Left lung (tissue), 10 donors: ENCODE measurements around the gene ELAVL2. TPM values are rescaled to one million over a fixed set of nuclear protein-coding genes. Genes with fewer than 3 reads are reported as not detected.

Source experiments
- ATAC-seq: fragments of 200-7000 bp; cut with Tn5 transposase; one replicate; pipeline ENCODE4 v1.9.1; 2020; ENCODE audit warnings: moderate library complexity
- DNase-seq, 4 donors: peaks; one replicate each; pipeline ENCODE4 v3.0.0-alpha.2; 2013 to 2020
- H3K27ac ChIP-seq, 2 donors: fragments of 200-600 bp; sonication (generic) in 1 of 2; one replicate each; pipeline versions ENCODE4 v1.5.0 to v1.8.0; 2020 to 2021
- H3K27me3 ChIP-seq, 2 donors: fragments of 200-600 bp; sonication (generic) in 1 of 2; one replicate each; pipeline versions ENCODE4 v1.5.0 to v1.8.0; 2020 to 2021
- H3K36me3 ChIP-seq, 2 donors: fragments of 200-600 bp; sonication (generic) in 1 of 2; one replicate each; pipeline versions ENCODE4 v1.5.0 to v1.8.0; 2020 to 2021
- H3K4me1 ChIP-seq, 2 donors: fragments of 200-600 bp; one replicate each; pipeline ENCODE4 v1.8.0; 2021
- H3K4me3 ChIP-seq, 2 donors: fragments of 200-600 bp; sonication (generic) in 1 of 2; one replicate each; pipeline versions ENCODE4 v1.5.0 to v1.8.0; 2020 to 2021; ENCODE audit warnings: mild to moderate bottlenecking in 1 of 2
- H3K9me3 ChIP-seq, 2 donors: fragments of 200-600 bp; sonication (generic) in 1 of 2; one replicate each; pipeline versions ENCODE4 v1.5.0 to v1.8.0; 2020 to 2021
- intact Hi-C, 2 donors: fragments of 100-400 bp; cut with DNase I; formaldehyde crosslinking; loops; one replicate each; pipeline versions ENCODE4 v1.11.2 to v1.14.2; 2022
- polyA plus RNA-seq, 6 donors: library from polyadenylated mRNA; unstranded; fragments of 120-200 nt; gene quantifications; one replicate each; pipeline ENCODE4 v1.2.1, GENCODE V29; 2013; ENCODE audit not compliant: insufficient read length in 6 of 6
- total RNA-seq, 2 donors: library from RNA; stranded (reverse); fragmentation: NEBNext Ultra II Directional; extraction: Animal tissue kit (Norgen Biotek cat#: 25700); gene quantifications; one replicate each; pipeline ENCODE4 v1.2.1, GENCODE V29; 2021
- TF ChIP-seq, protein P1 (sequence below), 2 donors: fragments of 200-600 bp; sonication (generic) in 1 of 2; IDR thresholded peaks; one replicate each; pipeline versions ENCODE4 v1.5.0 to v1.8.0; 2021; ENCODE audit warnings: antibody characterized with exemption in 2 of 2
- donor health status: DM: no; HTN: yes; CAD: no.
- donor health status: DM: no; HTN: no; CAD: no.

ELAVL2 gene
- total and polyA plus RNA-seq, 8 donors, result 0.35 to 4.5 (median 2.3) TPM; not detected in 1

DNA sequence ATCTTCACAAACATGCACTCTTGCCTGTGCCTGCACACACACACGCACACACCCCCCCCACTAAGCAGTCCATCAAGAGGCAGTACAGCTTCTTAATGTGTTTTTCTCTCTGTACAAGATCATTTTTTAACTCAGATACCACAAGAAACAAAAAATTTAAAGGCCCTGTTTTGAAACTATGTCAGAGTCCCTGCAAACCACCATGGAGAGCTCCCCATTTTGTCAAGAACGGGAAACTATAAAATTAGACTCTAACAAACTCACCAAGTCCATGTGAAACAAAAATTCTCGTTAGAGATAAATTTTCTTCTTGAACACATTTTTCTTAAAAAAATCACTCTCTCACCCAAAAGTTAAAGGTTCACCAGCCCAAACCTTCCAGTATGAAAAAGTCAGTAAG lies 86.3 kb downstream of the ELAVL2 start:
- ATAC-seq (no peak), DNase-seq (no peak)
- TF ChIP-seq, protein P1, sequence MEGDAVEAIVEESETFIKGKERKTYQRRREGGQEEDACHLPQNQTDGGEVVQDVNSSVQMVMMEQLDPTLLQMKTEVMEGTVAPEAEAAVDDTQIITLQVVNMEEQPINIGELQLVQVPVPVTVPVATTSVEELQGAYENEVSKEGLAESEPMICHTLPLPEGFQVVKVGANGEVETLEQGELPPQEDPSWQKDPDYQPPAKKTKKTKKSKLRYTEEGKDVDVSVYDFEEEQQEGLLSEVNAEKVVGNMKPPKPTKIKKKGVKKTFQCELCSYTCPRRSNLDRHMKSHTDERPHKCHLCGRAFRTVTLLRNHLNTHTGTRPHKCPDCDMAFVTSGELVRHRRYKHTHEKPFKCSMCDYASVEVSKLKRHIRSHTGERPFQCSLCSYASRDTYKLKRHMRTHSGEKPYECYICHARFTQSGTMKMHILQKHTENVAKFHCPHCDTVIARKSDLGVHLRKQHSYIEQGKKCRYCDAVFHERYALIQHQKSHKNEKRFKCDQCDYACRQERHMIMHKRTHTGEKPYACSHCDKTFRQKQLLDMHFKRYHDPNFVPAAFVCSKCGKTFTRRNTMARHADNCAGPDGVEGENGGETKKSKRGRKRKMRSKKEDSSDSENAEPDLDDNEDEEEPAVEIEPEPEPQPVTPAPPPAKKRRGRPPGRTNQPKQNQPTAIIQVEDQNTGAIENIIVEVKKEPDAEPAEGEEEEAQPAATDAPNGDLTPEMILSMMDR (IDR thresholded peaks at IDR 0.05), result no peak
- intact Hi-C loops, result no loop called here
- Histone ChIP-seq H3K4me3 (no peak overlapping the region), H3K27me3 (no peaks in the 10 kb centered on the region), H3K27ac (no peak overlapping the region), H3K9me3 (no peaks in the 10 kb centered on the region), H3K4me1 (no peaks in the 10 kb centered on the region), H3K36me3 (no peaks in the 10 kb centered on the region)

DNA sequence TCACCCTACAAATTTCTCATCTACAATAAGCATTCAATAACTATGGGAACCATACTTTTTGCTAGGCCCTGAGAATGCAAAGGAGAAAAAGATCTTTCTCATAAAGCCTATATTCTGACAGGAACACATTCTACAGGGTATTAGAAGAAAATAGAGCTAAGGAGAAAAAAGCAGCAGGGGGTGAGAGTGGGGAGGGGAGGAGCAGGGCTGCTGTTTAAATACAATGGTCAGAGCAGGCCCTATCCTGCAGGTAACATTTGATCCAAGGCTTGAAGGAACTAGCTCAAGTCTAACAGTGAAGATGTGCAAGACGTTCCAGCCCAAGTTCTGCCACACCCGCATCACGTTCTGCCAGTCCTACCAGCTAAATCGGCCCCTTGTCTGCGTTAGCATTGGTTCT lies 89.7 kb downstream of the ELAVL2 start:
- intact Hi-C loops, result no loop called here
- Histone ChIP-seq H3K27me3 (no peaks in the 10 kb centered on the region), H3K4me3 (no peak overlapping the region), H3K9me3 (no peaks in the 10 kb centered on the region), H3K27ac (no peak overlapping the region), H3K36me3 (no peaks in the 10 kb centered on the region), H3K4me1 (no peaks in the 10 kb centered on the region)
- TF ChIP-seq, protein P1 (IDR thresholded peaks at IDR 0.05), result no peak
- ATAC-seq, result no peak
- no peak for DNase-seq

DNA sequence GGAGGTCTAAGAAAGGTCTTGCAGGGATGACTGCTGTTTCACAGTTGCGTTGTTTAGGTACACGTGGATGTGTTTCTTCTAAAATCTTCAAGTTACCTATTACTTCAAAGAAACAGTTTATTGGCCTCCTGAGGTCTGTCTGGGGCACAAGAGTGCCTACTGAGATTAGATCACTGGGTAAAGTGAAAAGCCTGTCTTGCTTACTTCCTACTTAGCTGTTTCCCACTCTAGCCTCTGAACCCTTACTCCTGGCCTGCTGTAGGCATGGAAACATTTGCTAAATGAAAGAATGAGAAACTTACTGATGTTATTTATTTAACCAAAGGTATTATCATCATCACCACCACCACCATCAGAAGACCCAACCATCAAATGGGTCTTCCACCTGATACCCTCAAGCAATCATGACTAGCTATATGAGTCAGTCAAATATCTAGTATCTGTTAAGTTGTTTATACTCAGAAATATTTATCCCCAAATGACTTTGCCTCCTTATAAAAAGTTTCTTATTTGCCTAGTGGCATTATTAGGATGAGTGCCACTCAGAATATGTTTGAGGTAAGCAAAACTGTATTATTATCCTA lies 92.5 kb downstream of the ELAVL2 start:
- no peaks in the 10 kb centered on the region for H3K9me3 ChIP-seq
- ATAC-seq (no peak), DNase-seq (no peak)
- TF ChIP-seq, protein P1 (IDR thresholded peaks at IDR 0.05), result no peak
- no peaks in the 10 kb centered on the region for H3K4me1 ChIP-seq
- no peaks in the 10 kb centered on the region for H3K36me3 ChIP-seq
- no peak overlapping the region for H3K4me3 ChIP-seq
- H3K27me3 ChIP-seq, result no peaks in the 10 kb centered on the region
- intact Hi-C loops, result no loop called here
- H3K27ac ChIP-seq, result no peak overlapping the region

GRCh38 chr9:23731353-23731752 lies 94.7 kb downstream of the ELAVL2 start:
- ATAC-seq (no peak), DNase-seq (no peak)
- intact Hi-C loops, result no loop called here
- H3K9me3 ChIP-seq, result no peaks in the 10 kb centered on the region
- no peak overlapping the region for H3K27ac ChIP-seq
- no peaks in the 10 kb centered on the region for H3K27me3 ChIP-seq
- no peaks in the 10 kb centered on the region for H3K4me1 ChIP-seq
- no peak overlapping the region for H3K4me3 ChIP-seq
- TF ChIP-seq, protein P1 (IDR thresholded peaks at IDR 0.05), result no peak
- no peaks in the 10 kb centered on the region for H3K36me3 ChIP-seq

DNA sequence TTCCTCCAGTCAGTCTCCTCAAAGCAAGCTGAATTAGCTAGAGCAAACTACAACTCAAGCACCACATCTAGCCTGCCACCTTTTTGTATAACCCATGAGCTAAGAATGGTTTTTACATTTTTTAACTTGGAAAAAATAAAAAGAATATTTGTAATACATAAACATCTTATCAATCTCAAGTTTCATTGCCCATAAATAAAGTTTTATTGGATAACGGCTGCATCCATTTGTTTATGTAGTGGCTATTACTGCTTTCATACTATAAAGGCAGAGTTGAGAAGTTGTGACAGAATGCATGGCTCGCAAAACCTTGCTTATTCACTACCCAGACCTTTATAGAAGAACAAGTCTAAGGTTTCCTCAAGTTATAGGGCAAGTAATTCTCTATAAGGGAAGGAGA lies 95.7 kb downstream of the ELAVL2 start:
- no peaks in the 10 kb centered on the region for H3K27me3 ChIP-seq
- ATAC-seq (no peak), DNase-seq (no peak)
- H3K4me1 ChIP-seq, result no peaks in the 10 kb centered on the region
- no peak overlapping the region for H3K27ac ChIP-seq
- H3K9me3 ChIP-seq, result no peaks in the 10 kb centered on the region
- H3K4me3 ChIP-seq, result no peak overlapping the region
- intact Hi-C loops, result no loop called here
- H3K36me3 ChIP-seq, result no peaks in the 10 kb centered on the region
- TF ChIP-seq, protein P1 (IDR thresholded peaks at IDR 0.05), result no peak
